GM03348 (cell line): ENCODE measurements around the gene ZNF229.
"Not testable (repeated sequence)": the region's sequence is repeated elsewhere in the genome, so short reads cannot be mapped to it uniquely, and the experiment has no call there.

Experiments used
- DNase-seq: peaks from one replicate; pipeline ENCODE4 v3.0.0; 2012; ENCODE audit warnings: low spot score

Gene ZNF229

GRCh38 chr19:44447916-44448674, at the start of gene ZNF229:
Gene ZNF229, minus strand, starts transcription at chr19:44448472. Its CDS starts 5,625 bp downstream, at chr19:44442847.
- DNase-seq: peak; percentile 94

GRCh38 chr19:44496711-44497110, 48.4 kb upstream of the ZNF229 start:
- no peak for DNase-seq

DNA sequence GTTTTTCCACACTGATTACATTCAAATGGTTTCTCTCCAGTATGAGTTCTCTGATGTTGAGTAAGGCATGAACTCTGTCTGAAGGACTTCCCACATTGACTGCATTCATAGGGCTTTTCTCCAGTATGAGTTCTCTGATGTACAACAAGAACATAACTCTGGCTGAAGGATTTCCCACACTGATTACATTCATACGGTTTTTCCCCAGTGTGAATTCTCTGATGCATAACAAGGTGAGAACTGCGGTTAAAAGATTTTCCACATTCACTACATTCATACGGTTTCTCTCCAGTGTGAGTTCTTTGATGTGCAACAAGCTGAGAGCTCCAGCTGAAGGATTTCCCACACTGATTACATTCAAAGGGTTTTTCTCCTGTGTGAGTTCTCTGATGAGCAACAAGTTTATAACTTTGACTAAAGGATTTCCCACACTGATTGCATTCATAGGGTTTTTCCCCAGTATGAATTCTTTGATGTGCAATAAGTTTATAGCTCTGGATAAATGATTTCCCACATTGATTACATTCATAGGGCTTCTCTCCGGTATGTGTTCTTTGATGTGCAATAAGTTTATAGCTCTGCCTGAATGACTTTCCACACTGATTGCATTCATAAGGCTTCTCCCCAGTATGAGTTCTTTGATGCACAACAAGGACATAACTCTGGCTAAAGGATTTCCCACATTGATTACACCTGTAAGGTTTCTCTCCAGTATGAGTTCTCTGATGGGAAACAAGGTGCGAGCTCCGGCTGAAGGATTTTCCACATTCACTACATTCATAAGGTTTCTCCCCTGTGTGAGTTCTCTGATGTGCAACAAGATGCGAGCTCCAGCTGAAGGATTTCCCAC, 28.5 kb upstream of the ZNF229 start:
- no peak for DNase-seq

- DNase-seq: not testable (repeated sequence)
Measured at GRCh38 chr19:44468730-44469129, 20.5 kb upstream of the ZNF229 start.

DNA sequence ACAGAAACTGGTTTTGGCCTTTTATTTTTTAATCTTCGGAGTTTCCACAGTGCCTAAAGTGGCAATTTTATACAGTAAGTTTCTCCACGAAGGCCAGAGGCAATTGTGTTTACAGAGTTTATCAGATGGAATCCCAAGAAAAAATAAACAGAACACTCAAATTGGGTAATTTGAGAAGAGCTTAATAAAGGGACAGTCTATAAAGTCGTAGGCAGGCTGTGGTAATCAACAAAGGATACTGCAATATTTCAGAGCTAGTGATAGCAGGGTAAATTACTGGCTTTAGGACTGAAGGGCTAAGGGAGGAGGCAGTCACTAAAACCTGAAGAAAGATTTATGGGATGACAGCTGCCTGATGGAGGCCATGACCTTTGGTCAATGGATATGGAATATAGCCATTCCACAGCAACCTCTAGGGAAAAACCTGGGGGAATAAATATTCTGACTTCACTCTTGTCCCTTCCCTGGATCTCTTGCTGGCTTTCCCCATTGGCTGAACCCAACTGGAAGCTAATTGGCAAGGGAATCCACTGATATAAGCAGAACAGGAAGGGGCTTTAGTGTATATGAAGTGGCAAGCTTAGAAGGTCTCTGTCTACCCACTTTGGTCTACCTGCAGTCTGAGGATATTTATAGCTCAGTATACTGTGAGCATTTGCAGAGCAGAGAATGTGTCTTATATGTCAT, 14.5 kb upstream of the ZNF229 start:
- DNase-seq: not testable (repeated sequence)

GRCh38 chr19:44456016-44456415, 7.7 kb upstream of the ZNF229 start:
- not testable (repeated sequence) for DNase-seq

DNA sequence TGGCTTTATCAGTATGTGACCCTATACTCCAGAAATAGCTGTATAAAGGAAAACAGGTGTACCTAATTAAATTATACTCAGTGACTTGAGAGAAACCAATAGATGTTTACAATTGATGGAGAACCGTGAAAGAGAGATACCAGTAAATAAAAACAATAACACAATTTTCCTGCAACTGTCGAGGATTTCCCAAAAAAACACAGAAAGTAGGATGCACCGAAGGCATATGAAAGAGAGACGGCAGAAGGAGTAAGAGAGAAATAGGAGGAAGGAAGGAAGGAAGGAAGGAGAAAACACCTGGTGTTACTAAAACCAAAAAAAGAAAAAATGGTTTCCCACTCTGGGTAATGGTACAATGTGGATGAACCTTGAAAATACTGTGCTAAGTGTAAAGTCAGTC, 6.8 kb upstream of the ZNF229 start:
- no peak for DNase-seq

DNA sequence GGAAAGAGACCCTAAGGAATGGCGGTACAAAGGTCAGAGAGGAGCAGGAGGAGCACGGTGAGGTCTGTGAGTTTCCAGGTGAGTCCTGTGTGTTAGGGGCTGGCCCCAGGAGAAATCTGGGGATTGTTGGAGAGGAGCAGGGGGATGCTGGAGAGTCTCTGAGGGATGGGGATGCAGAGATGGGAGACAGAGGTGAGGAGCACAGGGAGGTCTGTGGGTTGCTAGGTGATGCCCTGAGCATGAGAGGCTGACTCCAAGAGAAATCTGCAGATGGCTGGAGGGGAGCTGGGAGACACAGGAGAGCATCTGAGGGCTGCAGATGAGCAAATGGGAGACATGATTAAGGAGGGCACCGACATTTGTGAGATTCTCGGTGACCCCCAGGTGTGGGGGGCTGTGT, 4.1 kb upstream of the ZNF229 start:
- DNase-seq: no peak

GRCh38 chr19:44451687-44452086, 3.4 kb upstream of the ZNF229 start:
- no peak for DNase-seq

- DNase-seq: no peak
Measured at GRCh38 chr19:44438441-44438840, 9.8 kb downstream of the ZNF229 start.

GRCh38 chr19:44435441-44435840, 12.8 kb downstream of the ZNF229 start:
- no peak for DNase-seq

GRCh38 chr19:44430956-44431355, 17.3 kb downstream of the ZNF229 start:
- no peak for DNase-seq

DNA sequence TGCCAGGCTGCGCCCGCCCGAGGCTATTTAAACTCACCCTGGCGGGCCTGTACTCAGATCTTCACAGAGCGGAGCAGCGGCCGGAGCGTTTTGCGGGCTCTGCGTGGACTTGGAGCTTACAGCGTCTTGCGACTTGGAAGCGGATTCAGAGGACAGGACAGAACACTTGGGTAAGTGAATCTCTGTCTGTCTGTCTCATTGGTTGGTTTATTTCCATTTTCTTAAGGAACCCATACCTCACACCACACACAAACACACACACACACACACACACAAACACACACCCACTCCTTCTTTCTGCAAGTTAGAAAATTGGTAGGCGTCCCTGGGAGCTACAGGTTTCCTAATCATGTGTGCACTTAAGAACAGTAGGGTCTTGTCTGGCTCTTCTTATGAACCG, 32.7 kb downstream of the ZNF229 start:
- DNase-seq: not testable (repeated sequence)

DNA sequence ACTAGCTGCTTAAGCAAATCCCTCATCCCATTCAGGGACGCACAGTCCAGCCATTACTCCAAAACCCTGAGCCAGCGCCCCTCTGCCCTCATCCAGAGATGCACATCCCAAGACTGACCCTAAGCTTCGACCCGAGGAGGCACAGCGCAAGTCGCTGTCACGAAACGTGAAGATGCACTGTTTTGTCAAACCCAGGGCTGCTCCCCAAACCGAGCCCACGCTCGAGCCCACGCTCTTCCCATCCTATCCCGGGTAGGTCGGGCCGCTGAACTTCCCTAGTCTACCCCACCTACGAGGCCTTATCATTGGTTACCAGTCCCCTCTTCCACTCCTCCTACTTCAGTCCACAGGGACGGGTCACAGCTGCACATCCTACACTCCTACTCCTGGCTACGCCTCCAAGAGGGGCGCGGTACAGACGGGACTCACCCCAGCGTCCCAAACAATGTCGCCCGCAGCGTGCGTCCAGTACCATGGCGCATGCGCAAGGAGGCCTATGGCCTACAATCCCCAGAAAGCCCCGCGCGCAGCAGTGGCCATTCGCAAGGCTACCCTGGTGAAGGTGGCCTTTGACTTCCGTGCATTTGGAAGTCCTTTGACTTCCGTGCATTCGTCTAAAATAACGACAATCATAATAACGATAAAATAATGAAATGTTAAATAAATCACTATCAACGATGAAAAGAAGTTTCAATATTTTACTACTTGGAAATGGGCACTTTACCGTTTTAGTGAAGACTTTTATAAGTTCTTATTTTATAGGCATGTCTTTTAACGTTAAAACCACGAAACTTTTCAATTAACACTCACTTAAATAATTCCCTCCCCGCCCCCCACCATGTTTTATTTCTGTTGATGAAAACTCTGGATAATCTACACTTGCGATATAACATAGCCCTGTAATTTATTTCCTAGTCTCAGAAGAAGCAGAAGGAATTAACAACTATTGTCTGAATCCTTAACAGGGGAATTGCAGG, 46.8 kb downstream of the ZNF229 start, which contains the start of gene ZNF285:
Gene ZNF285, minus strand, starts transcription at position 470 of the 977 bp plus-strand sequence. CDS start 4,395 bp downstream, outside the sequence.
- peak; percentile 98 for DNase-seq

DNA sequence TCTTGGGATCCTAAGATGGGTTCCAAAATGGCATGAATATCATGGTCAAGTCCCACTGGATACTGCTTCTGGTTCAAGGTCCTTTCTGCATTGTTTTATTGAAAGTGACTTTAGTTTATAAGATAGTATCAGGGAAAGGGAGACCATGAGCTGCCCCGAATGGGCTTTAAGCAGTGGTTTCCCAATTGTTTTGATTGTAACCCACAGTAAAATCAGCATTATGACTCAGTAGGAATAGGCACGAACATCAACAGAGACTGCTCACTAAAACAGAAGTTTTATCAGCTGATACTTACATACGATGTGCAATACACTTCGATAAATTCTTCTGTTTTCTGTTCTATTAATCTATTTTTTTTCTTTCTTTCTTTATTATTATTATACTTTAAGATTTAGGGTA, 59.0 kb downstream of the ZNF229 start:
- not testable (repeated sequence) for DNase-seq
